ENCODE results near the gene TACR2. TPM values are rescaled to one million over a fixed set of nuclear protein-coding genes. Genes with fewer than 3 reads are reported as not detected.

The TACR2 gene
- total and polyA plus RNA-seq, 2 of the 13 experiments (the other 11 are each of a cell fraction or from before 2014, with no cell fraction given) = 0.04 TPM; not detected in 1

- TF ChIP-seq ZNF556 (CRISPR knock-in tag; IDR thresholded peaks at IDR 0.05; ENCODE audit: borderline replicate concordance) (no peak), ZNF710 (CRISPR knock-in tag; IDR thresholded peaks at IDR 0.05; ENCODE audit: borderline replicate concordance) (no peak), ETV6 (CRISPR knock-in tag; conservative IDR thresholded peaks at IDR 0.05) (no peak), ZNF160 (CRISPR knock-in tag; IDR thresholded peaks at IDR 0.05) (no peak), RBAK (CRISPR knock-in tag; IDR thresholded peaks at IDR 0.05) (no peak), ZNF138 (CRISPR knock-in tag; IDR thresholded peaks at IDR 0.05; ENCODE audit: low read depth) (no peak), HNRNPLL (IDR thresholded peaks at IDR 0.05; ENCODE audit: low read depth, low read length, poor library complexity, severe bottlenecking) (no peak), STAT5B (CRISPR knock-in tag; IDR thresholded peaks at IDR 0.05) (no peak), ZNF605 (CRISPR knock-in tag; IDR thresholded peaks at IDR 0.05) (no peak), ZNF282 (IDR thresholded peaks at IDR 0.05; ENCODE audit: partially characterized antibody) (no peak), ZNF576 (CRISPR knock-in tag; IDR thresholded peaks at IDR 0.05) (no peak), NCOA2 (CRISPR knock-in tag; IDR thresholded peaks at IDR 0.05) (peak; percentile 87), TEAD3 (CRISPR knock-in tag; optimal IDR thresholded peaks at IDR 0.05; ENCODE audit: borderline replicate concordance) (peak; percentile 76), ZNF567 (CRISPR knock-in tag; IDR thresholded peaks at IDR 0.05; ENCODE audit: borderline replicate concordance) (no peak), ZNF646 (CRISPR knock-in tag; IDR thresholded peaks at IDR 0.05) (no peak), TAF15 (IDR thresholded peaks at IDR 0.05; ENCODE audit: low read depth, low read length, poor library complexity, severe bottlenecking) (no peak), ZNF790 (CRISPR knock-in tag; IDR thresholded peaks at IDR 0.05; ENCODE audit: borderline replicate concordance) (no peak), CHD2 (IDR thresholded peaks at IDR 0.05; ENCODE audit: low read depth, low read length) (no peak), RFX5 (IDR thresholded peaks at IDR 0.05; ENCODE audit: low read depth, low read length) (no peak), ZFP36 (IDR thresholded peaks at IDR 0.05; ENCODE audit: borderline replicate concordance, low read depth, low read length, partially characterized antibody) (no peak)
These were observed 9.0 kb upstream of the TACR2 start (continued) for GRCh38 chr10:69425511-69426298.

All from HepG2 (cell line).